Regular cardiac myocyte (primary cell): ENCODE measurements around the gene VPREB1. TPM values are rescaled to one million over a fixed set of nuclear protein-coding genes. Genes with fewer than 3 reads are reported as not detected.

ENCODE experiments used
- total RNA-seq: library from RNA; depleted of rRNA; stranded (reverse); fragments of >200 nt; gene quantifications from 2 replicates; pipeline ENCODE4 v1.2.3, GENCODE V29; 2014

The VPREB1 gene
- total RNA-seq, result not detected in 2 replicates

GRCh38 chr22:22244316-22245250, at the start of gene VPREB1:
TSS of gene VPREB1 (plus strand) at chr22:22244786. CDS start at chr22:22244814, 28 bp downstream.

